HCT116 (cell line): Measurements from ENCODE around the gene GPD2. TPM values are rescaled to one million over a fixed set of nuclear protein-coding genes. Genes with fewer than 3 reads are reported as not detected.

Source experiments
- ATAC-seq: fragments of 200-7000 bp; cut with Tn5 transposase; 2 replicates; pipeline ENCODE4 v1.9.1; 2020; ENCODE audit warnings: mild to moderate bottlenecking, moderate library complexity
- BruUV-seq: library from RNA; stranded (reverse); fragments of 400-500 nt; replicated peaks from 2 replicates; lab custom pipeline; 2021; lab: Mats Ljungman, UMichigan
- CTCF ChIA-PET: fragments of 300-600 bp; sonication (Branson Sonifier 250); formaldehyde crosslinking; loops from one replicate; lab custom pipeline; 2021; ENCODE audit warnings: antibody characterized with exemption; lab: Charles Lee
- POLR2A ChIA-PET: fragments of 300-600, 350-600 bp; sonication (Branson Sonifier 250); formaldehyde crosslinking; loops from one replicate; lab custom pipeline; 2021; ENCODE audit warnings: antibody characterized with exemption; lab: Charles Lee
- RAD21 ChIA-PET, 2 experiments: fragments of 300-600 bp; sonication (Branson Sonifier 250); formaldehyde crosslinking; loops; one replicate each; lab custom pipeline; 2023; ENCODE audit warnings: low total read pairs in 2 of 2; ENCODE audit not compliant: uncharacterized antibody in 2 of 2, unreplicated experiment in 2 of 2, low non-redundant PET in 1 of 2; lab: Charles Lee
- DNase-seq: peaks from one replicate; pipeline ENCODE4 v3.0.0-alpha.2; 2010; ENCODE audit warnings: low read depth, low spot score
- H2AFZ ChIP-seq: fragments of 200-600 bp; shearing (Covaris generic), sonication (generic); 2 replicates; pipeline ENCODE4 v1.6.1; 2017; ENCODE audit warnings: low read depth, mixed run types, mixed read lengths, antibody characterized with exemption, low read length; ENCODE audit not compliant: poor library complexity, severe bottlenecking
- H3K27ac ChIP-seq: 2 replicates; pipeline ENCODE4 v1.5.1; 2012; ENCODE audit warnings: low read depth, low read length
- H3K27me3 ChIP-seq: fragments of 200-600 bp; sonication (generic); 2 replicates; pipeline ENCODE4 v1.6.1; 2016; ENCODE audit warnings: mixed run types, low read length, mixed read lengths; ENCODE audit not compliant: insufficient read depth
- H3K36me3 ChIP-seq, 2 experiments: fragments of 200-500 bp in 1 of 2; fragments of 200-600 bp in 1 of 2; sonication (Bioruptor generic) in 1 of 2; sonication (generic) in 1 of 2; 2 replicates each; pipeline versions ENCODE4 v1.5.1 to v1.6.1; 2014 to 2016; ENCODE audit warnings: low read length in 2 of 2, inconsistent platforms in 1 of 2, mixed read lengths in 1 of 2, mixed run types in 1 of 2; ENCODE audit not compliant: insufficient read depth in 2 of 2, control insufficient read depth in 1 of 2
- H3K4me1 ChIP-seq, 2 experiments: fragments of 200-600 bp in 1 of 2; sonication (generic) in 1 of 2; 2 replicates each; pipeline versions ENCODE4 v1.5.1 to v1.6.1; 2012 to 2017; ENCODE audit warnings: low read length in 2 of 2, inconsistent platforms in 1 of 2, mild to moderate bottlenecking in 1 of 2, mixed read lengths in 1 of 2, mixed run types in 1 of 2, moderate library complexity in 1 of 2; ENCODE audit not compliant: insufficient read depth in 2 of 2, control insufficient read depth in 1 of 2
- H3K4me2 ChIP-seq: fragments of 200-600 bp; sonication (generic); 2 replicates; pipeline ENCODE4 v1.6.1; 2017; ENCODE audit warnings: mixed run types, low read length, mixed read lengths
- H3K4me3 ChIP-seq, 2 experiments: fragments of 200-600 bp in 1 of 2; sonication (generic) in 1 of 2; replicated peaks in 1 of 2; 2 replicates each; pipeline ENCODE4 v1.5.1; 2011 to 2016; ENCODE audit warnings: low read length in 2 of 2, control low read depth in 1 of 2, low read depth in 1 of 2, mild to moderate bottlenecking in 1 of 2, mixed read lengths in 1 of 2, mixed run types in 1 of 2
- H3K79me2 ChIP-seq: fragments of 200-600 bp; sonication (generic); 2 replicates; pipeline ENCODE4 v1.6.1; 2017; ENCODE audit warnings: mild to moderate bottlenecking, mixed run types, low read length, moderate library complexity, mixed read lengths; ENCODE audit not compliant: insufficient read depth
- H3K9ac ChIP-seq: fragments of 200-600 bp; sonication (generic); 2 replicates; pipeline ENCODE4 v1.6.1; 2016; ENCODE audit warnings: low read length, mixed read lengths
- H3K9me2 ChIP-seq: fragments of 200-600 bp; sonication (generic), shearing (Covaris generic); 2 replicates; pipeline ENCODE4 v1.6.1; 2017; ENCODE audit warnings: mixed run types, mild to moderate bottlenecking, moderate library complexity; ENCODE audit not compliant: insufficient read depth
- H3K9me3 ChIP-seq, 2 experiments: fragments of 200-500 bp in 1 of 2; fragments of 200-600 bp in 1 of 2; sonication (Bioruptor generic) in 1 of 2; sonication (generic) in 1 of 2; 2 replicates each; pipeline ENCODE4 v1.6.1; 2014 to 2017; ENCODE audit warnings: low read length in 2 of 2, mixed read lengths in 2 of 2, inconsistent platforms in 1 of 2, low read depth in 1 of 2, mild to moderate bottlenecking in 1 of 2, mixed run types in 1 of 2, moderate library complexity in 1 of 2; ENCODE audit not compliant: control insufficient read depth in 1 of 2, insufficient read depth in 1 of 2
- H4K20me1 ChIP-seq: fragments of 200-600 bp; sonication (generic), shearing (Covaris generic); 2 replicates; pipeline ENCODE4 v1.6.1; 2017; ENCODE audit warnings: mixed run types, mild to moderate bottlenecking, moderate library complexity; ENCODE audit not compliant: insufficient read depth
- CEBPB ChIP-seq: IDR thresholded peaks from 2 replicates; pipeline ENCODE4 v1.6.1; 2012; ENCODE audit warnings: low read depth
- CTCF ChIP-seq, 3 experiments: fragments of 200-600 bp in 1 of 3; sonication (generic) in 1 of 3; IDR thresholded peaks in 2 of 3; conservative IDR thresholded peaks in 1 of 3; 2 replicates each; pipeline ENCODE4 v1.5.1; 2012 to 2017; ENCODE audit warnings: low read depth in 2 of 3, low read length in 2 of 3, antibody characterized with exemption in 1 of 3, borderline replicate concordance in 1 of 3, control low read depth in 1 of 3, mild to moderate bottlenecking in 1 of 3, mixed read lengths in 1 of 3, mixed run types in 1 of 3, moderate library complexity in 1 of 3; ENCODE audit not compliant: insufficient read depth in 1 of 3
- ELF1 ChIP-seq: IDR thresholded peaks from 2 replicates; pipeline ENCODE4 v1.6.1; 2012; ENCODE audit warnings: low read depth, borderline replicate concordance
- JUND ChIP-seq: IDR thresholded peaks from 2 replicates; pipeline ENCODE4 v1.6.1; 2012
- MAX ChIP-seq: IDR thresholded peaks from 2 replicates; pipeline ENCODE4 v1.6.1; 2012
- POLR2A ChIP-seq: IDR thresholded peaks from 2 replicates; pipeline ENCODE4 v1.7.0; 2011; ENCODE audit warnings: borderline replicate concordance; ENCODE audit not compliant: insufficient read depth, insufficient read length; ENCODE audit errors: extremely low read depth
- POLR2AphosphoS5 ChIP-seq: IDR thresholded peaks from 2 replicates; pipeline ENCODE4 v1.6.1; 2011; ENCODE audit warnings: mild to moderate bottlenecking, low read depth, low read length, moderate library complexity
- REST ChIP-seq: IDR thresholded peaks from 2 replicates; pipeline ENCODE4 v1.6.1; 2012; ENCODE audit warnings: low read depth
- SRF ChIP-seq: IDR thresholded peaks from 2 replicates; pipeline ENCODE4 v1.6.1; 2012; ENCODE audit warnings: low read depth
- ZBTB33 ChIP-seq: IDR thresholded peaks from 2 replicates; pipeline ENCODE4 v1.6.1; 2011; ENCODE audit warnings: mild to moderate bottlenecking, low read length, moderate library complexity; ENCODE audit not compliant: insufficient replicate concordance; ENCODE audit errors: extremely low read depth
- ZNF274 ChIP-seq: fragments of 200-500 bp; sonication (Bioruptor generic); IDR thresholded peaks from 2 replicates; pipeline ENCODE4 v1.6.1; 2014; ENCODE audit warnings: mild to moderate bottlenecking, low read depth, low read length, inconsistent platforms
- intact Hi-C: fragments of 100-400 bp; cut with micrococcal nuclease; formaldehyde crosslinking; loops from 2 replicates; pipeline ENCODE4 v1.10.0; 2022
- total RNA-seq: library from RNA; stranded (reverse); gene quantifications from one replicate; pipeline ENCODE4 v1.2.1, GENCODE V29; 2021; ENCODE audit not compliant: unreplicated experiment

GPD2 gene
- total RNA-seq, 1 experiment from 2014 or later, result 80.7 TPM

- H3K4me2 ChIP-seq, result no peak overlapping the region
- ChIA-PET CTCF (no interaction called here), RAD21 (no interaction called here), POLR2A (no interaction called here)
- H3K79me2 ChIP-seq, result peaks cover 72% of the 10 kb centered on the region
- ATAC-seq (no peak), DNase-seq (no peak)
- peaks cover 5% of the 10 kb centered on the region; the same call in 1 of the 2 replicates for H4K20me1 ChIP-seq
- no peak for TF ChIP-seq SRF
- no peak for TF ChIP-seq CTCF (IDR thresholded peaks at IDR 0.05 in 2 of 3, conservative IDR thresholded peaks at IDR 0.05 in 1 of 3; ENCODE audit: borderline replicate concordance in 1 of 3, insufficient read depth in 1 of 3, low read depth in 2 of 3, low read length in 2 of 3)
- TF ChIP-seq POLR2AphosphoS5, result no peak
- no peak for TF ChIP-seq POLR2A
- TF ChIP-seq MAX, result no peak
- TF ChIP-seq JUND, result no peak
- no peaks in the 10 kb centered on the region for H3K27me3 ChIP-seq
- H2AFZ ChIP-seq, result no peak overlapping the region
- H3K27ac ChIP-seq, result no peak overlapping the region
- H3K9me2 ChIP-seq, result no peaks in the 10 kb centered on the region
- H3K9ac ChIP-seq, result no peak overlapping the region
- no peak overlapping the region for H3K4me3 ChIP-seq
- no TSS peak for BruUV-seq
- H3K4me1 ChIP-seq, result peaks cover 0 to 20% of the 10 kb centered on the region in 2 experiments; a peak in 1 of 4 replicates
- no peaks in the 10 kb centered on the region for H3K9me3 ChIP-seq
- no peaks in the 10 kb centered on the region for H3K36me3 ChIP-seq
- intact Hi-C loops, result no loop called here
Observed at GRCh38 chr2:156466739-156467405, 30.7 kb downstream of the GPD2 start.

- H3K4me1 ChIP-seq, result peaks cover 0 to 11% of the 10 kb centered on the region in 2 experiments; a peak in 1 of 4 replicates
- no peak overlapping the region for H3K4me2 ChIP-seq
- H4K20me1 ChIP-seq, result peaks cover 5% of the 10 kb centered on the region; the same call in 1 of the 2 replicates
- H3K27me3 ChIP-seq, result no peaks in the 10 kb centered on the region
- no peak overlapping the region for H3K27ac ChIP-seq
- no peak overlapping the region for H2AFZ ChIP-seq
- no peaks in the 10 kb centered on the region for H3K9me2 ChIP-seq
- no peak overlapping the region for H3K9ac ChIP-seq
- ChIA-PET POLR2A (no interaction called here), CTCF (no interaction called here), RAD21 (no interaction called here)
- no peaks in the 10 kb centered on the region for H3K36me3 ChIP-seq
- no peak overlapping the region for H3K4me3 ChIP-seq
- BruUV-seq, result no TSS peak
- H3K79me2 ChIP-seq, result peaks cover 56% of the 10 kb centered on the region
- ATAC-seq (no peak), DNase-seq (no peak)
- TF ChIP-seq ZBTB33, result no peak
- no peak for TF ChIP-seq REST
- TF ChIP-seq JUND, result no peak
- no peak for TF ChIP-seq ZNF274
- TF ChIP-seq ELF1, result no peak
- no peak for TF ChIP-seq CEBPB
- intact Hi-C loops, result no loop called here
- no peaks in the 10 kb centered on the region for H3K9me3 ChIP-seq
Observed at GRCh38 chr2:156470975-156471583, 34.9 kb downstream of the GPD2 start.
